ENCODE data around the gene SORBS2. TPM values are rescaled to one million over a fixed set of nuclear protein-coding genes. Genes with fewer than 3 reads are reported as not detected.

SORBS2 gene
- total RNA-seq, 1 experiment from 2014 or later = 0.34 TPM

- POLR2A ChIA-PET = no interaction called here
- Histone ChIP-seq H3K9me3 (ENCODE audit: control insufficient read depth in 1 of 2, insufficient read depth in 1 of 2, low read depth in 1 of 2, low read length in 2 of 2) (no peaks in the 10 kb centered on the region), H3K9me2 (ENCODE audit: insufficient read depth) (no peaks in the 10 kb centered on the region), H3K4me1 (ENCODE audit: control insufficient read depth in 1 of 2, insufficient read depth in 2 of 2, low read length in 2 of 2) (no peaks in the 10 kb centered on the region), H4K20me1 (ENCODE audit: insufficient read depth) (no peaks in the 10 kb centered on the region), H3K4me3 (replicated peaks in 1 of 2; ENCODE audit: low read depth in 1 of 2, low read length in 2 of 2) (no peak overlapping the region), H2AFZ (ENCODE audit: low read depth, low read length, poor library complexity, severe bottlenecking) (no peak overlapping the region), H3K27ac (ENCODE audit: low read depth, low read length) (no peak overlapping the region), H3K27me3 (ENCODE audit: insufficient read depth, low read length) (no peaks in the 10 kb centered on the region), H3K4me2 (ENCODE audit: low read length) (no peak overlapping the region), H3K9ac (ENCODE audit: low read length) (no peak overlapping the region), H3K36me3 (ENCODE audit: control insufficient read depth in 1 of 2, insufficient read depth in 2 of 2, low read length in 2 of 2) (no peaks in the 10 kb centered on the region), H3K79me2 (ENCODE audit: insufficient read depth, low read length) (no peaks in the 10 kb centered on the region)
- ATAC-seq = no peak
- BruUV-seq (replicated peaks) = no TSS peak
- DNase-seq (ENCODE audit: low read depth, low spot score) = no peak
- RAD21 ChIA-PET (ENCODE audit: low non-redundant PET in 1 of 2, low total read pairs in 2 of 2, uncharacterized antibody in 2 of 2, unreplicated experiment in 2 of 2) = no interaction called here
- CTCF ChIA-PET = no interaction called here
- TF ChIP-seq POLR2AphosphoS5 (IDR thresholded peaks at IDR 0.05; ENCODE audit: low read depth, low read length) = no peak
- intact Hi-C loops (cut with micrococcal nuclease) = no loop called here
Measured at GRCh38 chr4:185730849-185731608, 81.0 kb downstream of the SORBS2 start.

- no peaks in the 10 kb centered on the region for H3K9me2 ChIP-seq (ENCODE audit: insufficient read depth)
- DNase-seq (ENCODE audit: low read depth, low spot score) = no peak
- no peaks in the 10 kb centered on the region for H4K20me1 ChIP-seq (ENCODE audit: insufficient read depth)
- ChIA-PET CTCF (no interaction called here), POLR2A (no interaction called here), RAD21 (ENCODE audit: low non-redundant PET in 1 of 2, low total read pairs in 2 of 2, uncharacterized antibody in 2 of 2, unreplicated experiment in 2 of 2) (no interaction called here)
- TF ChIP-seq TCF7L2 (IDR thresholded peaks at IDR 0.05; ENCODE audit: borderline replicate concordance, extremely low read depth, insufficient read depth, insufficient read length) (peak; percentile 59), CEBPB (IDR thresholded peaks at IDR 0.05; ENCODE audit: low read depth) (no peak), CTCF (IDR thresholded peaks at IDR 0.05 in 2 of 3, conservative IDR thresholded peaks at IDR 0.05 in 1 of 3; ENCODE audit: borderline replicate concordance in 1 of 3, insufficient read depth in 1 of 3, low read depth in 2 of 3, low read length in 2 of 3) (no peak)
- TF ChIP-seq, protein P1, sequence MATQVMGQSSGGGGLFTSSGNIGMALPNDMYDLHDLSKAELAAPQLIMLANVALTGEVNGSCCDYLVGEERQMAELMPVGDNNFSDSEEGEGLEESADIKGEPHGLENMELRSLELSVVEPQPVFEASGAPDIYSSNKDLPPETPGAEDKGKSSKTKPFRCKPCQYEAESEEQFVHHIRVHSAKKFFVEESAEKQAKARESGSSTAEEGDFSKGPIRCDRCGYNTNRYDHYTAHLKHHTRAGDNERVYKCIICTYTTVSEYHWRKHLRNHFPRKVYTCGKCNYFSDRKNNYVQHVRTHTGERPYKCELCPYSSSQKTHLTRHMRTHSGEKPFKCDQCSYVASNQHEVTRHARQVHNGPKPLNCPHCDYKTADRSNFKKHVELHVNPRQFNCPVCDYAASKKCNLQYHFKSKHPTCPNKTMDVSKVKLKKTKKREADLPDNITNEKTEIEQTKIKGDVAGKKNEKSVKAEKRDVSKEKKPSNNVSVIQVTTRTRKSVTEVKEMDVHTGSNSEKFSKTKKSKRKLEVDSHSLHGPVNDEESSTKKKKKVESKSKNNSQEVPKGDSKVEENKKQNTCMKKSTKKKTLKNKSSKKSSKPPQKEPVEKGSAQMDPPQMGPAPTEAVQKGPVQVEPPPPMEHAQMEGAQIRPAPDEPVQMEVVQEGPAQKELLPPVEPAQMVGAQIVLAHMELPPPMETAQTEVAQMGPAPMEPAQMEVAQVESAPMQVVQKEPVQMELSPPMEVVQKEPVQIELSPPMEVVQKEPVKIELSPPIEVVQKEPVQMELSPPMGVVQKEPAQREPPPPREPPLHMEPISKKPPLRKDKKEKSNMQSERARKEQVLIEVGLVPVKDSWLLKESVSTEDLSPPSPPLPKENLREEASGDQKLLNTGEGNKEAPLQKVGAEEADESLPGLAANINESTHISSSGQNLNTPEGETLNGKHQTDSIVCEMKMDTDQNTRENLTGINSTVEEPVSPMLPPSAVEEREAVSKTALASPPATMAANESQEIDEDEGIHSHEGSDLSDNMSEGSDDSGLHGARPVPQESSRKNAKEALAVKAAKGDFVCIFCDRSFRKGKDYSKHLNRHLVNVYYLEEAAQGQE (IDR thresholded peaks at IDR 0.05; ENCODE audit: low read depth) = no peak
- H3K9ac ChIP-seq (ENCODE audit: low read length) = no peak overlapping the region
- H3K36me3 ChIP-seq (ENCODE audit: control insufficient read depth in 1 of 2, insufficient read depth in 2 of 2, low read length in 2 of 2) = no peaks in the 10 kb centered on the region
- no TSS peak for BruUV-seq (replicated peaks)
- H3K27me3 ChIP-seq (ENCODE audit: insufficient read depth, low read length) = no peaks in the 10 kb centered on the region
- no peaks in the 10 kb centered on the region for H3K79me2 ChIP-seq (ENCODE audit: insufficient read depth, low read length)
- no peaks in the 10 kb centered on the region for H3K9me3 ChIP-seq (ENCODE audit: control insufficient read depth in 1 of 2, insufficient read depth in 1 of 2, low read depth in 1 of 2, low read length in 2 of 2)
- intact Hi-C loops (cut with micrococcal nuclease) = no loop called here
- H2AFZ ChIP-seq (ENCODE audit: low read depth, low read length, poor library complexity, severe bottlenecking) = no peak overlapping the region
- 0 out of 2 replicates have a peak, but pooled peaks have one; percentile 27 for ATAC-seq
- no peak overlapping the region for H3K27ac ChIP-seq (ENCODE audit: low read depth, low read length)
- no peak overlapping the region for H3K4me2 ChIP-seq (ENCODE audit: low read length)
- no peaks in the 10 kb centered on the region for H3K4me1 ChIP-seq (ENCODE audit: control insufficient read depth in 1 of 2, insufficient read depth in 2 of 2, low read length in 2 of 2)
- no peak overlapping the region for H3K4me3 ChIP-seq (replicated peaks in 1 of 2; ENCODE audit: low read depth in 1 of 2, low read length in 2 of 2)
Measured at GRCh38 chr4:185730387-185730786, 81.6 kb downstream of the SORBS2 start.
